WI38 (cell line): Measurements from ENCODE around the gene CLDN15.
A peak's percentile ranks its signal among the peaks of the same experiment; 100 is the strongest.

Source experiments
- H3K4me3 ChIP-seq: 2 replicates; pipeline ENCODE4 v1.5.1; 2011; ENCODE audit warnings: low read depth, mild to moderate bottlenecking, control low read depth, low read length
- CTCF ChIP-seq: IDR thresholded peaks from 2 replicates; pipeline ENCODE4 v1.5.1; 2012; ENCODE audit warnings: low read depth, mild to moderate bottlenecking, control low read depth, low read length

CLDN15 gene

GRCh38 chr7:101216860-101217387 lies 20.7 kb downstream of the CLDN15 start:
- peak; percentile 9; the same call in 1 of the 2 replicates for TF ChIP-seq CTCF
- H3K4me3 ChIP-seq = peak overlapping the region; percentile 78

GRCh38 chr7:101216001-101216859 lies 21.4 kb downstream of the CLDN15 start:
- peak overlapping the region; percentile 78 for H3K4me3 ChIP-seq
- TF ChIP-seq CTCF = no peak

- no peak for TF ChIP-seq CTCF
Observed at GRCh38 chr7:101212014-101212413, 25.6 kb downstream of the CLDN15 start.

GRCh38 chr7:101211501-101211900 lies 26.1 kb downstream of the CLDN15 start:
- TF ChIP-seq CTCF = no peak
- no peak overlapping the region for H3K4me3 ChIP-seq

More at GRCh38 chr7:101212014-101212413, 25.6 kb downstream of the CLDN15 start:
- no peak overlapping the region for H3K4me3 ChIP-seq

GRCh38 chr7:101210143-101210542 lies 27.5 kb downstream of the CLDN15 start:
- TF ChIP-seq CTCF = no peak
- H3K4me3 ChIP-seq = no peak overlapping the region

- TF ChIP-seq CTCF = no peak
- H3K4me3 ChIP-seq = no peak overlapping the region
Observed at GRCh38 chr7:101208794-101209193, 28.8 kb downstream of the CLDN15 start.

- TF ChIP-seq CTCF = no peak
Observed at GRCh38 chr7:101207459-101207858, 30.1 kb downstream of the CLDN15 start.

More at GRCh38 chr7:101207459-101207858, 30.1 kb downstream of the CLDN15 start:
- H3K4me3 ChIP-seq = no peak overlapping the region
